Large intestine (tissue), 3 donors: ENCODE results near the gene CHST11. TPM values are rescaled to one million over a fixed set of nuclear protein-coding genes. Genes with fewer than 3 reads are reported as not detected.

Source experiments
- DNase-seq, 2 donors: peaks; one replicate each; pipeline versions ENCODE4 v3.0.0 to v3.0.0-alpha.2; 2013
- H3K27ac ChIP-seq: one replicate; pipeline ENCODE4 v1.5.1; 2013; ENCODE audit warnings: low read length
- H3K27me3 ChIP-seq: 2 replicates; pipeline ENCODE4 v1.6.1; 2013; ENCODE audit warnings: low read length; ENCODE audit not compliant: control insufficient read depth, insufficient read depth
- H3K36me3 ChIP-seq: 2 replicates; pipeline ENCODE4 v1.6.1; 2013; ENCODE audit warnings: low read length; ENCODE audit not compliant: control insufficient read depth, insufficient read depth
- H3K4me1 ChIP-seq: one replicate; pipeline ENCODE4 v1.6.1; 2013; ENCODE audit warnings: low read length; ENCODE audit not compliant: control insufficient read depth, insufficient read depth
- H3K4me3 ChIP-seq: one replicate; pipeline ENCODE4 v1.5.1; 2013; ENCODE audit warnings: low read length
- H3K9me3 ChIP-seq: one replicate; pipeline ENCODE4 v1.6.1; 2013; ENCODE audit warnings: mild to moderate bottlenecking, low read depth, low read length, moderate library complexity; ENCODE audit not compliant: control insufficient read depth
- WGBS: methylation state at CpG from one replicate; pipeline ENCODE4 v1.1.5; 2013; ENCODE audit warnings: low lambda C conversion rate; ENCODE audit not compliant: insufficient coverage; 5-methylcytosine and 5-hydroxymethylcytosine counted together
- polyA plus RNA-seq: library from polyadenylated mRNA; unstranded; fragments of 120-200 nt; gene quantifications from one replicate; pipeline ENCODE4 v1.2.1, GENCODE V29; 2013

The CHST11 gene
- polyA plus RNA-seq, 1 donor = 5.9 TPM

GRCh38 chr12:104536841-104537240 is 80.1 kb downstream of the CHST11 start:
- Histone ChIP-seq H3K4me3 (no peak overlapping the region), H3K36me3 (no peaks in the 10 kb centered on the region), H3K9me3 (no peaks in the 10 kb centered on the region), H3K27ac (no peak overlapping the region), H3K4me1 (no peaks in the 10 kb centered on the region), H3K27me3 (peaks cover 1% of the 10 kb centered on the region)
- DNase-seq = no peak
- 83% methylated on average over 1 of the region's 2 CpGs for WGBS

GRCh38 chr12:104538056-104538455 is 81.3 kb downstream of the CHST11 start:
- DNase-seq = no peak
- Histone ChIP-seq H3K4me1 (no peaks in the 10 kb centered on the region), H3K27me3 (no peaks in the 10 kb centered on the region), H3K27ac (no peak overlapping the region), H3K4me3 (no peak overlapping the region), H3K36me3 (no peaks in the 10 kb centered on the region), H3K9me3 (no peaks in the 10 kb centered on the region)
- WGBS = 100% methylated on average over 1 of the region's 4 CpGs

GRCh38 chr12:104538891-104539462 is 82.2 kb downstream of the CHST11 start:
- Histone ChIP-seq H3K9me3 (no peaks in the 10 kb centered on the region), H3K36me3 (no peaks in the 10 kb centered on the region), H3K27ac (no peak overlapping the region), H3K4me3 (no peak overlapping the region), H3K4me1 (no peaks in the 10 kb centered on the region), H3K27me3 (no peaks in the 10 kb centered on the region)
- WGBS = 83% methylated on average over 3 of the region's 6 CpGs
- no peak for DNase-seq

GRCh38 chr12:104544836-104545235 is 88.1 kb downstream of the CHST11 start:
- Histone ChIP-seq H3K27me3 (no peaks in the 10 kb centered on the region), H3K4me3 (no peak overlapping the region), H3K9me3 (no peaks in the 10 kb centered on the region), H3K36me3 (no peaks in the 10 kb centered on the region), H3K4me1 (no peaks in the 10 kb centered on the region), H3K27ac (no peak overlapping the region)
- DNase-seq = no peak
- no CpG with 5 or more reads among the region's 5 CpGs for WGBS

- WGBS = no CpG with 5 or more reads among the region's 3 CpGs
- no peak for DNase-seq
- H3K36me3 ChIP-seq = no peaks in the 10 kb centered on the region
- no peaks in the 10 kb centered on the region for H3K9me3 ChIP-seq
- H3K4me1 ChIP-seq = no peaks in the 10 kb centered on the region
- H3K27me3 ChIP-seq = no peaks in the 10 kb centered on the region
- no peak overlapping the region for H3K4me3 ChIP-seq
- H3K27ac ChIP-seq = no peak overlapping the region
These were observed 89.8 kb downstream of the CHST11 start for GRCh38 chr12:104546575-104546974.

GRCh38 chr12:104547235-104547634 is 90.5 kb downstream of the CHST11 start:
- H3K4me3 ChIP-seq = no peak overlapping the region
- H3K27me3 ChIP-seq = no peaks in the 10 kb centered on the region
- no peak overlapping the region for H3K27ac ChIP-seq
- DNase-seq = no peak
- WGBS = no CpG with 5 or more reads among the region's 9 CpGs
- H3K9me3 ChIP-seq = no peaks in the 10 kb centered on the region
- H3K4me1 ChIP-seq = no peaks in the 10 kb centered on the region
- no peaks in the 10 kb centered on the region for H3K36me3 ChIP-seq

- Histone ChIP-seq H3K4me3 (no peak overlapping the region), H3K36me3 (no peaks in the 10 kb centered on the region), H3K27me3 (no peaks in the 10 kb centered on the region), H3K9me3 (peaks cover 4% of the 10 kb centered on the region), H3K4me1 (no peaks in the 10 kb centered on the region), H3K27ac (no peak overlapping the region)
- DNase-seq = no peak
- WGBS = 89% methylated on average over 3 of the region's 9 CpGs
These were observed 93.2 kb downstream of the CHST11 start for GRCh38 chr12:104549815-104550480.

- no peak overlapping the region for H3K4me3 ChIP-seq
- H3K36me3 ChIP-seq = no peaks in the 10 kb centered on the region
- WGBS = no CpG with 5 or more reads among the region's 14 CpGs
- no peaks in the 10 kb centered on the region for H3K4me1 ChIP-seq
- H3K9me3 ChIP-seq = peaks cover 4% of the 10 kb centered on the region
- no peak overlapping the region for H3K27ac ChIP-seq
- no peaks in the 10 kb centered on the region for H3K27me3 ChIP-seq
- no peak for DNase-seq
These were observed 94.7 kb downstream of the CHST11 start for GRCh38 chr12:104551313-104551931.

GRCh38 chr12:104553421-104553820 is 96.7 kb downstream of the CHST11 start:
- no CpG with 5 or more reads among the region's 4 CpGs for WGBS
- Histone ChIP-seq H3K36me3 (no peaks in the 10 kb centered on the region), H3K27me3 (no peaks in the 10 kb centered on the region), H3K9me3 (peaks cover 4% of the 10 kb centered on the region), H3K4me1 (no peaks in the 10 kb centered on the region), H3K4me3 (no peak overlapping the region), H3K27ac (no peak overlapping the region)
- no peak for DNase-seq

- no peak for DNase-seq
- no peaks in the 10 kb centered on the region for H3K4me1 ChIP-seq
- no CpG with 5 or more reads among the region's 6 CpGs for WGBS
- no peak overlapping the region for H3K27ac ChIP-seq
- H3K36me3 ChIP-seq = no peaks in the 10 kb centered on the region
- H3K27me3 ChIP-seq = no peaks in the 10 kb centered on the region
- no peak overlapping the region for H3K4me3 ChIP-seq
- H3K9me3 ChIP-seq = peaks cover 4% of the 10 kb centered on the region
These were observed 98.9 kb downstream of the CHST11 start for GRCh38 chr12:104555648-104556047.
